Motor neuron (in vitro differentiated cells): ENCODE measurements around the gene ARHGAP11A. TPM values are rescaled to one million over a fixed set of nuclear protein-coding genes. Genes with fewer than 3 reads are reported as not detected.
"Not testable (repeated sequence)": the region's sequence is repeated elsewhere in the genome, so short reads cannot be mapped to it uniquely, and the experiment has no call there.

Source experiments
- ATAC-seq, 8 experiments: fragments of 200-7000 bp; cut with Tn5 transposase; replicated peaks in 6 of 8; 2 replicates each; pipeline ENCODE4 v1.8.0; 2021; ENCODE audit warnings: mild to moderate bottlenecking in 8 of 8, moderate library complexity in 8 of 8
- H3K27ac ChIP-seq, 2 donors: fragments of 250-450 bp; sonication (Bioruptor Pico); 2 replicates each; pipeline ENCODE4 v1.9.0; 2021; ENCODE audit warnings: antibody characterized with exemption in 2 of 2, mild to moderate bottlenecking in 2 of 2, moderate library complexity in 1 of 2
- H3K4me1 ChIP-seq, 2 donors: fragments of 250-450 bp; sonication (Bioruptor Pico); replicated peaks in 1 of 2; 2 replicates each; pipeline ENCODE4 v1.6.1; 2021; ENCODE audit warnings: antibody characterized with exemption in 2 of 2, mild to moderate bottlenecking in 2 of 2, moderate library complexity in 1 of 2
- H3K4me3 ChIP-seq, 5 donors: fragments of 250-450 bp; sonication (Bioruptor Pico); 2 replicates each; pipeline ENCODE4 v1.9.0; 2021; ENCODE audit warnings: antibody characterized with exemption in 5 of 5, mild to moderate bottlenecking in 5 of 5, moderate library complexity in 4 of 5
- WGBS, 10 experiments: fragments of 450-650 bp; shearing (Covaris generic); methylation state at CpG; one replicate each; pipeline ENCODE4 v1.0.0; 2022; 5-methylcytosine and 5-hydroxymethylcytosine counted together
- in situ Hi-C, 9 experiments: fragments of 400-800 bp; cut with MboI; loops; one replicate each; pipeline ENCODE4 v1.15.0; 2021; ENCODE audit warnings: low sequenced_read_pairs in 9 of 9, low pct_unique_long_range_greater_than_20kb in 2 of 9; ENCODE audit not compliant: unreplicated experiment in 9 of 9
- total RNA-seq, 8 experiments: library from RNA; unstranded; fragments of 300-600 nt; gene quantifications; 2 replicates each; pipeline versions ENCODE4 v1.2.3 to v1.2.4, GENCODE V29; 2022

Gene ARHGAP11A
- total RNA-seq, result 10 to 100 TPM in 3 of 8 experiments, 1 to 10 TPM in 5; 1.4 to 27.1 (median 3.4) TPM

- H3K27ac ChIP-seq, result peak within 1 kb of the TSS; percentile 82 to 86
- H3K4me3 ChIP-seq, result peak within 1 kb of the TSS; percentile 51 to 99 (median 72)
- peak; percentile 79 to 93 (median 86) for ATAC-seq
- WGBS, 10 experiments, result no CpG with 5 or more reads among the region's 43 CpGs
- in situ Hi-C loops, H3K4me1 ChIP-seq: not testable (repeated sequence)
These were observed at the start of gene ARHGAP11A for GRCh38 chr15:32615051-32615870. ARHGAP11A (plus strand) TSS chr15:32615504; CDS start chr15:32616212, 708 bp downstream.

- H3K27ac ChIP-seq, in situ Hi-C loops, H3K4me1 ChIP-seq, H3K4me3 ChIP-seq, ATAC-seq: not testable (repeated sequence)
- WGBS, 10 experiments, result no CpG with 5 or more reads among the region's 3 CpGs
These were observed 46.3 kb upstream of the ARHGAP11A start for GRCh38 chr15:32568988-32569387.

GRCh38 chr15:32578482-32578881, 36.8 kb upstream of the ARHGAP11A start:
- H3K4me3 ChIP-seq, H3K27ac ChIP-seq, ATAC-seq, H3K4me1 ChIP-seq, in situ Hi-C loops: not testable (repeated sequence)
- no CpG with 5 or more reads among the region's 4 CpGs for WGBS, 10 experiments

GRCh38 chr15:32585844-32586243, 29.5 kb upstream of the ARHGAP11A start:
- in situ Hi-C loops, ATAC-seq: not testable (repeated sequence)
- no CpG with 5 or more reads among the region's 4 CpGs for WGBS, 10 experiments

GRCh38 chr15:32593151-32593550, 22.2 kb upstream of the ARHGAP11A start, which contains the start of gene GOLGA8N:
GOLGA8N (plus strand) TSS chr15:32593456.
- H3K4me3 ChIP-seq, ATAC-seq, in situ Hi-C loops, H3K27ac ChIP-seq, H3K4me1 ChIP-seq: not testable (repeated sequence)
- WGBS, 10 experiments, result no CpG with 5 or more reads among the region's 8 CpGs

More at GRCh38 chr15:32585844-32586243, 29.5 kb upstream of the ARHGAP11A start:
- H3K4me3 ChIP-seq, H3K27ac ChIP-seq, H3K4me1 ChIP-seq: not testable (repeated sequence)

- in situ Hi-C loops, result not testable (repeated sequence)
- WGBS, 10 experiments, result 80 to 83% methylated on average over 1 to 2 of the region's 2 CpGs; no CpG with 5 or more reads in 8 of the 10 experiments
These were observed 5.8 kb upstream of the ARHGAP11A start for GRCh38 chr15:32609518-32609917.

GRCh38 chr15:32610719-32611118, 4.6 kb upstream of the ARHGAP11A start:
- H3K4me3 ChIP-seq, H3K4me1 ChIP-seq, in situ Hi-C loops, H3K27ac ChIP-seq: not testable (repeated sequence)
- 0% methylated on average over 1 of the region's 3 CpGs; no CpG with 5 or more reads in 9 of the 10 experiments for WGBS, 10 experiments
- peak in 4 of 8 experiments; percentile 3 to 14 (median 4) for ATAC-seq

More at GRCh38 chr15:32609518-32609917, 5.8 kb upstream of the ARHGAP11A start:
- not testable (repeated sequence) for H3K4me1 ChIP-seq, H3K27ac ChIP-seq, H3K4me3 ChIP-seq, ATAC-seq

GRCh38 chr15:32614712-32615050, 623 bp upstream of the ARHGAP11A start:
- peak; percentile 44 to 63 (median 54) for ATAC-seq
- WGBS, 10 experiments, result no CpG with 5 or more reads among the region's 16 CpGs
- H3K4me3 ChIP-seq, result peak overlapping the region in 4 of 5 donors; percentile 51 to 99 (median 72)
- in situ Hi-C loops, H3K4me1 ChIP-seq, H3K27ac ChIP-seq: not testable (repeated sequence)

- H3K4me1 ChIP-seq, in situ Hi-C loops: not testable (repeated sequence)
- H3K27ac ChIP-seq, result peak overlapping the region in 1 of 2 donors; percentile 86
- ATAC-seq, result peak; percentile 2 to 18 (median 6)
- peak overlapping the region; percentile 51 to 99 (median 72) for H3K4me3 ChIP-seq
- 0% methylated on average over 1 of the region's 24 CpGs; no CpG with 5 or more reads in 9 of the 10 experiments for WGBS, 10 experiments
These were observed 645 bp downstream of the ARHGAP11A start for GRCh38 chr15:32615871-32616426.

- no peak overlapping the region for H3K27ac ChIP-seq
- in situ Hi-C loops, result no loop called here
- H3K4me3 ChIP-seq, result no peak overlapping the region
- H3K4me1 ChIP-seq, result peaks cover 0 to 3% of the 10 kb centered on the region in 2 donors
- WGBS, 10 experiments, result 57 to 100% (median 93%) methylated on average over 1 to 3 of the region's 3 CpGs; no CpG with 5 or more reads in 1 of the 10 experiments
- no peak for ATAC-seq
These were observed 21.1 kb downstream of the ARHGAP11A start for GRCh38 chr15:32636410-32636809.

GRCh38 chr15:32636908-32637567, 21.7 kb downstream of the ARHGAP11A start:
- no peak overlapping the region for H3K27ac ChIP-seq
- no peak overlapping the region for H3K4me3 ChIP-seq
- in situ Hi-C loops, result no loop called here
- H3K4me1 ChIP-seq, result peaks cover 0 to 9% of the 10 kb centered on the region in 2 donors
- 79 to 100% (median 97%) methylated on average over 1 to 8 of the region's 8 CpGs; no CpG with 5 or more reads in 1 of the 10 experiments for whole genome bisulfite sequencing, 10 experiments
- no peak for ATAC-seq

- no peak overlapping the region for H3K4me3 ChIP-seq
- H3K4me1 ChIP-seq, result peaks cover 2 to 11% of the 10 kb centered on the region in 2 donors
- H3K27ac ChIP-seq, result no peak overlapping the region
- 80 to 100% (median 100%) methylated on average over 1 of the region's 1 CpG; no CpG with 5 or more reads in 3 of the 10 experiments for WGBS, 10 experiments
- in situ Hi-C loops, result no loop called here
- ATAC-seq, result no peak
These were observed 22.4 kb downstream of the ARHGAP11A start for GRCh38 chr15:32637704-32638103.
